ENCODE measurements around the gene CDC45.

DNA sequence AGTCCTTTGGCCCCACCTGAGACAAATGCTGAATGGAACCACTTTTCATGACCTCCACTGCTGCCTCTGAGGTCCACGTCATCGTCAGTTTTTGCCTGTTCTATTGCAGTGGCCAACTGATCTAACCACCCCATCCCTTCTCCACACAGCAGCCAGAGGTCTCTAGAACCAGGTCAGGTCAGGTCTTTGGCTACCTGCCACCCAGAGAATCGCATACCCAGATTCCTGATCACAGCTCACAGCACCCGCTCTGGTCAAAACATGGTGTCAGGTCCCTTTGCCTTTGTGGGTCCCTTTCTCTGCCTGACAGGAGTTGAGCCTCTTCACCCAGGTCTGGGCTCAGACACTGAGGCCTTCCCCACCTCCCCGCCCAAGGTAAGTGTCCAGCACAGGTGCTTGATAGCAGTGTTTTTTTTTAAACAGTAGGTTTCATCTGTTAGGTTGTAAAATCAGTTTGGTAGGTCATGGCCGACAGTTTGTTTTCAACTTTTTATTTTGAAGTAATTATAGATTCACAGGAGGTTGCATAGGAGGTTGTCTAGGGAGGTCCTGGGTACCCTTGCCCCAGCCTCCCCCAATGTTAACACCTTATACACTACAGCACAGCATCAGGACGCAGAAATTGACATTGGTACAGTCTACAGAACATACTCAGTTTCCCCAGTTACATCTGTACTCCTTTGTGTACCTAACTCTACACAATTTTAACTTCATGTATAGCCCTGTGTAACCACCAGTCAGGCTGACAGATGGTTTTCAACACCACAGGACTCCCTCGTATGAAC is 39.1 kb upstream of the CDC45 start:
- no peak for TF ChIP-seq POLR2A (IDR thresholded peaks at IDR 0.05)
- TF ChIP-seq, protein P1, sequence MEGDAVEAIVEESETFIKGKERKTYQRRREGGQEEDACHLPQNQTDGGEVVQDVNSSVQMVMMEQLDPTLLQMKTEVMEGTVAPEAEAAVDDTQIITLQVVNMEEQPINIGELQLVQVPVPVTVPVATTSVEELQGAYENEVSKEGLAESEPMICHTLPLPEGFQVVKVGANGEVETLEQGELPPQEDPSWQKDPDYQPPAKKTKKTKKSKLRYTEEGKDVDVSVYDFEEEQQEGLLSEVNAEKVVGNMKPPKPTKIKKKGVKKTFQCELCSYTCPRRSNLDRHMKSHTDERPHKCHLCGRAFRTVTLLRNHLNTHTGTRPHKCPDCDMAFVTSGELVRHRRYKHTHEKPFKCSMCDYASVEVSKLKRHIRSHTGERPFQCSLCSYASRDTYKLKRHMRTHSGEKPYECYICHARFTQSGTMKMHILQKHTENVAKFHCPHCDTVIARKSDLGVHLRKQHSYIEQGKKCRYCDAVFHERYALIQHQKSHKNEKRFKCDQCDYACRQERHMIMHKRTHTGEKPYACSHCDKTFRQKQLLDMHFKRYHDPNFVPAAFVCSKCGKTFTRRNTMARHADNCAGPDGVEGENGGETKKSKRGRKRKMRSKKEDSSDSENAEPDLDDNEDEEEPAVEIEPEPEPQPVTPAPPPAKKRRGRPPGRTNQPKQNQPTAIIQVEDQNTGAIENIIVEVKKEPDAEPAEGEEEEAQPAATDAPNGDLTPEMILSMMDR (IDR thresholded peaks at IDR 0.05) = no peak
